Measurements from ENCODE around the gene ALG1L2. TPM values are rescaled to one million over a fixed set of nuclear protein-coding genes. Genes with fewer than 3 reads are reported as not detected.
"Not testable (repeated sequence)": the region's sequence is repeated elsewhere in the genome, so short reads cannot be mapped to it uniquely, and the experiment has no call there.

The ALG1L2 gene
- total RNA-seq, 4 donors from 2014 or later, result not detected

DNA sequence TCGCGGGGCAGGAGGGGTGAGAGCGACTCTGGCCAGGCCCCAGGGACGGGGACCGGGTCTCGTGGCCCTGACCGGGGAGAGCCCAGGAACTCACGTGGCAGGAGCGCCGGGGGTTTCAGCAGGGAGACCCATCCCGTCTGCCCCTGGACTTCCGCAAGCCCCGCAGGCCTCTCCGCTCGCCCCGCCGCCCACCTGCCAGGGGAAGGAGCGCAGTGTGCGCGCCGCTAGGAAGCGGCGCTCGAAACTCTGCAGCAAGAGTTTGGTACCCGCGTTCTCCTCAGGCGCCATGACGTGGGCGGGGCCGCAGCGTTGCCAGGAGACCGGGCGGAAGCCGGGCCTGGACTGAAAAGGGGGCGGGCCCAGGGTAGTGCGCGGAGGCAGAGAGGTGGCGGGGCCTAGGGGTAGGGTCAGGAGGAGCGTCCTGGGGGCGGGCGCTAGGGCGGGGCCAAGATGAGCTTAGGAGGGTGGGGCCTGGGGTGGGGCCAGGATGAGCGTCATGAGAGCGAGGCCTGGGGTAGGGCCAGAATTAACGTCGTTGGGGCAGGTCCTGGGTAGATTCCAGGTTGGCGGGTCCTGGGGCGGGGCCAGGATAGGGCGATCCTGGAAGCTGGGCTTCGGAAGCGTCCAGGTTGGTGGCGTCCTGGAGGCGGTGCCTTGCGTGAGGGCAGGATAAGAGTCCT lies 29.7 kb downstream of the ALG1L2 start:
- ATAC-seq (ENCODE audit: low FRiP score) (peak; percentile 100), DNase-seq (ENCODE audit: low spot score) (peak; percentile 94)
- TF ChIP-seq CTCF (IDR thresholded peaks at IDR 0.05), result no peak

- ATAC-seq (ENCODE audit: low FRiP score) (peak; percentile 54), DNase-seq (ENCODE audit: low spot score) (peak; percentile 96)
These were observed 30.5 kb downstream of the ALG1L2 start for GRCh38 chr3:130111865-130112747.

GRCh38 chr3:130112748-130113073 lies 31.1 kb downstream of the ALG1L2 start:
- DNase-seq (ENCODE audit: low spot score); ATAC-seq (ENCODE audit: low FRiP score): not testable (repeated sequence)

DNA sequence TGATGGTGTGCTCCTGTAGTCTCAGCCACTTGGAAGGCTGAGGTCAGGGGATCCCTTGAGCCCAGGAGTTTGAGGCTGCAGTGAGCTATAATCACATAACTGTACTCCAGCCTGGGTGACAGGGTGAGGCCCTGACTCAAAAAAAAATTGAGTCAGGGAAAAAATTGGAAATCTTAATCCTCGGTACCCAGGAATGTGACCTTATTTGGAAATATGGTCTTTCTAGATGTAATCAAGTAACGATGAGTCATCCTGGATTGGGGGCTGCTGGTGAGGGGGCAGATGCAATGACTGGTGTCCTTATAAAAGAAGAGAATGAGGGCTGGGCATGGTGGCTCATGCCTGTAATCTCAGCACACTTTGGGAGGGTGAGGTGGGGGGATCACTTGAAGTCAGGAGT lies 33.8 kb downstream of the ALG1L2 start:
- not testable (repeated sequence) for DNase-seq (ENCODE audit: low spot score); ATAC-seq (ENCODE audit: low FRiP score)

DNA sequence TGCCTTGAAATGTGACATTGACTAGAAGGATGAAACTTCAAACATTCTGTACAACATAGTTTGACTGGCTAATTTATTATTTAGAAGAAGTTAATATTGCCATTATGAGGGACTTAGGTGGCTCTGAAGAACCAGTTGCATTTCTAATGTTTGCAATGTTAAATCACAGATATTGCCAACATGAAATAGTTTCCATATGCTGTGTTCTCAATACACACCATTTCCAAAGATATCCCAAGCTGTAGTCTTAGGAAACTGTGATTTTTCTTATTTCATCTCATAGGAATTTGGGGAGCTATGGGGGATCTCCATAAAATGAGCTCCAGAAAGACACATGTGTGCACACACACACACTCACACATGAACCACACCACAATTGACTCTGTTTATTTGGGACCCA lies 36.3 kb downstream of the ALG1L2 start:
- no peak for TF ChIP-seq CTCF (IDR thresholded peaks at IDR 0.05)
- ATAC-seq (ENCODE audit: low FRiP score) (no peak), DNase-seq (ENCODE audit: low spot score) (no peak)

GRCh38 chr3:130119824-130120223 lies 38.2 kb downstream of the ALG1L2 start:
- not testable (repeated sequence) for DNase-seq (ENCODE audit: low spot score); ATAC-seq (ENCODE audit: low FRiP score)

DNA sequence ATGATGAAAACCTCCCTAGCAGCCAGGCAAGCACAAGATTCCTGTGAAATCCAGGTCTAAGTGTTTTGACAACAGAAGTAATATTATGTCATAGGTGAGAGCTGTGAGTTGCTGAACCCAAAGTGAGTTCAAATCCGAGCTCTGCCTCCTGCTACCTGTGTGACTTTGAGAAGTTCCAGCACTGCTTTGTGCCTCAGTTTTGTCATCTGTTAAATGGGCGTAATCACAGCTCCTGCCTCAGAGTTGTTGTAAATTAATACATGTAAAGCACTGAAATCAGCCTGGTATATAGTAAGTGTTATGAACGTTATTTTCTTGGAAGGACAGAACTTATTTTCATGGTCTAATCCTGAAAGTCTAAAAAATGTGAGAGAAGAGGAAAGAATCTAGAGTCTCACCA lies 38.7 kb downstream of the ALG1L2 start:
- DNase-seq (ENCODE audit: low spot score); ATAC-seq (ENCODE audit: low FRiP score): not testable (repeated sequence)

GRCh38 chr3:130122891-130123775 lies 41.5 kb downstream of the ALG1L2 start:
- not testable (repeated sequence) for ATAC-seq (ENCODE audit: low FRiP score); DNase-seq (ENCODE audit: low spot score)

- DNase-seq (ENCODE audit: low spot score); ATAC-seq (ENCODE audit: low FRiP score): not testable (repeated sequence)
These were observed 43.8 kb downstream of the ALG1L2 start for GRCh38 chr3:130125406-130125805.

GRCh38 chr3:130136337-130136736 lies 54.7 kb downstream of the ALG1L2 start:
- not testable (repeated sequence) for ATAC-seq (ENCODE audit: low FRiP score); DNase-seq (ENCODE audit: low spot score)

DNA sequence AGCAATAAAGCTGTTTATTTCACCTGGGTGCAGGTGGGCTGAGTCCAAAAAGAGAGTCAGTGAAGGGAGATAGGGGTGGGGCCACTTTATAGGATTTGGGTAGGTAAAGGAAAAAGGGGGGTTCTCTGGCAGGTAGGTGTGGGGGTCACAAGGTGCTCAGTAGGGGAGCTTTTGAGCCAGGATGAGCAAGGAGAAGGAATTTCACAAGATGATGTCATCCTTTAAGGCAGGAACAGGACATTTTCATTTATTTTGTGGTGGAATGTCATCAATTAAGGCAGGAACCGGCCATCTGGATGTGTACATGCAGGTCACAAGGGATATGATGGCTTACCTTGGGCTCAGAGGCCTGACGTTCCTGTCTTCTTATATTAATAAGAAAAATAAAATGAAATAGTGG lies 56.1 kb downstream of the ALG1L2 start:
- ATAC-seq (ENCODE audit: low FRiP score); DNase-seq (ENCODE audit: low spot score): not testable (repeated sequence)

- ATAC-seq (ENCODE audit: low FRiP score), result not testable (repeated sequence)
These were observed 57.4 kb downstream of the ALG1L2 start for GRCh38 chr3:130138992-130139391.

GRCh38 chr3:130140756-130141155 lies 59.1 kb downstream of the ALG1L2 start:
- not testable (repeated sequence) for ATAC-seq (ENCODE audit: low FRiP score); DNase-seq (ENCODE audit: low spot score)

More at GRCh38 chr3:130138992-130139391, 57.4 kb downstream of the ALG1L2 start:
- DNase-seq (ENCODE audit: low spot score), result not testable (repeated sequence)

DNA sequence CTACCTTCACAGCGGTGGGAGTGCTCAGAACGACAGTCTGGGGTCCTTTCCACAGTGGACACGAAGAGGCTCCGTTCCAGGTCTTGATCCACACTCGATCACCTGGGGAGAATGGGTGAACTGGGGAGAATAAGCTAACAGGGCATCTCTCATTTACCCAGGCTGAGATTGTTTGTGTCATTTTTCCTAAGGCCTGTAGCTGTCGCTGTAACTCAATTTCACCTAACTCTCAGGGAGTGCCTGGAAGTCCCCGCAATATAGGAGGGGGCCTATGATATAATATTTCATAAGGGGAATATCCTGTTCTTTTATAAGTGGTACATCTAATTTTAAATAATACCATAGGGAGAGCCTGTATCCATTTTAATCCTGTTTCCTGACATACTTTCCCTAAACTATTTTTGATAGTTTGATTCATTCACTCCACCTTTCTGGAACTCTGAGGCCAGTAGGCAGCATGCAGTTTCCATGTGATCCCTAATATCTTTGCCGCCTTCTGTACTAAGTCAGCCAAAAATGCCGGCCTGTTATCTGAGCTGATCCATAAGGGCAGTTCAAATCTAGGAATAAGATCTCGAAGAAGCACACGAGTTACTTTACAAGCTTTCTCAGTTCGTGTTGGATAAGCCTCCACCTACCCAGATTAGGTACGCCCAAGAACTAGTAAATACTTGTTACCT lies 62.2 kb downstream of the ALG1L2 start:
- ATAC-seq (ENCODE audit: low FRiP score); DNase-seq (ENCODE audit: low spot score): not testable (repeated sequence)

DNA sequence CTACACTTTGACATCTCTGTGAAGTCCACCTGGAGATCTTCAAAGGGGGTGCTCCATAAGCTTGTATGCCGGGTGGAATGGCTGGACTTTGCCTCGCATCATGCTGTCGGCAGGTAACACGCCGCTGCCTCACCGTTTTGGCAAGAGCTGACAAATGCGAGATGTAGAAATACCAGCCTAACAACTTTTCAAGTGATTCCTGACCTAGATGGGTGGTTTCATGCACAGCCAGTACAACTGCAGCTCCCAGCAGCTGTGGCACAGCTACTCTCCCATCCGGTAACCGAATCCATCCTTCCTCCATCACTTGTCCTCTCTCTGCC lies 62.7 kb downstream of the ALG1L2 start:
- ATAC-seq (ENCODE audit: low FRiP score); DNase-seq (ENCODE audit: low spot score): not testable (repeated sequence)

DNA sequence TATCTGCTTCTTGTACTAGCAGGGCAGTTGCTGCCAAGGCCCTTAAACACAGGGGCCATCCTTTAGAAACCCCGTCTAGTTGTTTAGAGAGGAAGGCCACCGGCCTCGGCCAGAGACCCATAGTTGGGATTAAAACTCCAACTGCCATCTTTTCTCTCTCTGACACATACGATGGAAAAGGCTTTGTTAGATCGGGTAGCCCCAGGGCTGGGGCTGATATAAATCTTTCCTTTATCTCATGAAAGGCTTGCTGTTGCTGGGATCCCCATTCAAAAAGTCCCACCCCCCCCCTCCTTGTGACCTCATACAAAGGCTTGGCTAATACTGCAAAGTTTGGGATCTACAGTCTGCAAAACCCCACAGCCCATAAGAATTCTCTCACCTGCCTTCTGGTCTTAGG lies 63.8 kb downstream of the ALG1L2 start:
- ATAC-seq (ENCODE audit: low FRiP score), result not testable (repeated sequence)

More for the DNA sequence above, 63.8 kb downstream of the ALG1L2 start:
- not testable (repeated sequence) for DNase-seq (ENCODE audit: low spot score)
